ENCODE measurements around the gene ZNF625. TPM values are rescaled to one million over a fixed set of nuclear protein-coding genes. Genes with fewer than 3 reads are reported as not detected.

Gene ZNF625
- total RNA-seq, 1 experiment from 2014 or later = 7.9 TPM

DNA sequence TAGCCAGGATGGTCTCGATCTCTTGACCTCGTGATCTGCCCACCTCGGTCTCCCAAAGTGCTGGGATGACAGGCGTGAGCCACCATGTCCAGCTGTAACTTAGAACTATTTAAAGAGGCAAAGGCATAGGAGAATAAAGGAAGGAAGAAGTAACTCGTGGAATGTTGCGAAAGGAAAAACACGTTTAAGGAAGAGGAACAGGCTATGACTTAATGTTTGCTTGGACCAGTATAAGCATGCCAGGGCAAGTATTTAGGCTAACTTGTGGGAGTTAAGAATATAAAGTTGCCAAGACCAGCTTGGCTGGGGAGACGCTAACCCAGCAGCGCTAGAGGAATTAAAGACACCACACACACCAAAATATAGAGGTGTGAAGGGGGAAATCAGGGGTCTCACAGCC, 58.5 kb downstream of the ZNF625 start:
- H3K36me3 ChIP-seq (ENCODE audit: control insufficient read depth, insufficient read depth, low read length) = no peaks in the 10 kb centered on the region
- H3K27me3 ChIP-seq (ENCODE audit: control insufficient read depth, insufficient read depth, low read length) = no peaks in the 10 kb centered on the region
- in situ Hi-C loops (cut with HindIII; ENCODE audit: low pct_unique_long_range_greater_than_20kb, low sequenced_read_pairs) (no loop called here), intact Hi-C loops (cut with micrococcal nuclease; ENCODE audit: unreplicated experiment) (no loop called here)
- TF ChIP-seq, protein P1, sequence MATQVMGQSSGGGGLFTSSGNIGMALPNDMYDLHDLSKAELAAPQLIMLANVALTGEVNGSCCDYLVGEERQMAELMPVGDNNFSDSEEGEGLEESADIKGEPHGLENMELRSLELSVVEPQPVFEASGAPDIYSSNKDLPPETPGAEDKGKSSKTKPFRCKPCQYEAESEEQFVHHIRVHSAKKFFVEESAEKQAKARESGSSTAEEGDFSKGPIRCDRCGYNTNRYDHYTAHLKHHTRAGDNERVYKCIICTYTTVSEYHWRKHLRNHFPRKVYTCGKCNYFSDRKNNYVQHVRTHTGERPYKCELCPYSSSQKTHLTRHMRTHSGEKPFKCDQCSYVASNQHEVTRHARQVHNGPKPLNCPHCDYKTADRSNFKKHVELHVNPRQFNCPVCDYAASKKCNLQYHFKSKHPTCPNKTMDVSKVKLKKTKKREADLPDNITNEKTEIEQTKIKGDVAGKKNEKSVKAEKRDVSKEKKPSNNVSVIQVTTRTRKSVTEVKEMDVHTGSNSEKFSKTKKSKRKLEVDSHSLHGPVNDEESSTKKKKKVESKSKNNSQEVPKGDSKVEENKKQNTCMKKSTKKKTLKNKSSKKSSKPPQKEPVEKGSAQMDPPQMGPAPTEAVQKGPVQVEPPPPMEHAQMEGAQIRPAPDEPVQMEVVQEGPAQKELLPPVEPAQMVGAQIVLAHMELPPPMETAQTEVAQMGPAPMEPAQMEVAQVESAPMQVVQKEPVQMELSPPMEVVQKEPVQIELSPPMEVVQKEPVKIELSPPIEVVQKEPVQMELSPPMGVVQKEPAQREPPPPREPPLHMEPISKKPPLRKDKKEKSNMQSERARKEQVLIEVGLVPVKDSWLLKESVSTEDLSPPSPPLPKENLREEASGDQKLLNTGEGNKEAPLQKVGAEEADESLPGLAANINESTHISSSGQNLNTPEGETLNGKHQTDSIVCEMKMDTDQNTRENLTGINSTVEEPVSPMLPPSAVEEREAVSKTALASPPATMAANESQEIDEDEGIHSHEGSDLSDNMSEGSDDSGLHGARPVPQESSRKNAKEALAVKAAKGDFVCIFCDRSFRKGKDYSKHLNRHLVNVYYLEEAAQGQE (IDR thresholded peaks at IDR 0.05; ENCODE audit: insufficient read depth in 1 of 2, low read depth in 2 of 2, low read length in 1 of 2) = no peak
- TF ChIP-seq SIN3A (IDR thresholded peaks at IDR 0.05; ENCODE audit: borderline replicate concordance, insufficient read depth, low read depth, low read length) (no peak), TCF7L2 (IDR thresholded peaks at IDR 0.05; ENCODE audit: low read depth, low read length) (no peak), POLR2AphosphoS5 (IDR thresholded peaks at IDR 0.05; ENCODE audit: low read depth, low read length) (no peak)
- TF ChIP-seq, protein P2, sequence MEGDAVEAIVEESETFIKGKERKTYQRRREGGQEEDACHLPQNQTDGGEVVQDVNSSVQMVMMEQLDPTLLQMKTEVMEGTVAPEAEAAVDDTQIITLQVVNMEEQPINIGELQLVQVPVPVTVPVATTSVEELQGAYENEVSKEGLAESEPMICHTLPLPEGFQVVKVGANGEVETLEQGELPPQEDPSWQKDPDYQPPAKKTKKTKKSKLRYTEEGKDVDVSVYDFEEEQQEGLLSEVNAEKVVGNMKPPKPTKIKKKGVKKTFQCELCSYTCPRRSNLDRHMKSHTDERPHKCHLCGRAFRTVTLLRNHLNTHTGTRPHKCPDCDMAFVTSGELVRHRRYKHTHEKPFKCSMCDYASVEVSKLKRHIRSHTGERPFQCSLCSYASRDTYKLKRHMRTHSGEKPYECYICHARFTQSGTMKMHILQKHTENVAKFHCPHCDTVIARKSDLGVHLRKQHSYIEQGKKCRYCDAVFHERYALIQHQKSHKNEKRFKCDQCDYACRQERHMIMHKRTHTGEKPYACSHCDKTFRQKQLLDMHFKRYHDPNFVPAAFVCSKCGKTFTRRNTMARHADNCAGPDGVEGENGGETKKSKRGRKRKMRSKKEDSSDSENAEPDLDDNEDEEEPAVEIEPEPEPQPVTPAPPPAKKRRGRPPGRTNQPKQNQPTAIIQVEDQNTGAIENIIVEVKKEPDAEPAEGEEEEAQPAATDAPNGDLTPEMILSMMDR (IDR thresholded peaks at IDR 0.05) = no peak
- DNase-seq (ENCODE audit: low read depth, low spot score) = no peak
- ChIA-PET POLR2A (no interaction called here), CTCF (no interaction called here)
- no peak overlapping the region for H3K27ac ChIP-seq (ENCODE audit: low read length)
- no TSS peak for BruUV-seq (replicated peaks)
- peaks cover 23% of the 10 kb centered on the region; the same call in 1 of the 2 replicates for H3K9me3 ChIP-seq (ENCODE audit: control insufficient read depth, insufficient read depth, low read depth, low read length)
- ATAC-seq = no peak
- no peak overlapping the region for H3K4me3 ChIP-seq (ENCODE audit: low read depth in 2 of 2, low read length in 2 of 2)
- no peaks in the 10 kb centered on the region for H3K4me1 ChIP-seq (ENCODE audit: control insufficient read depth, insufficient read depth, low read length)

DNA sequence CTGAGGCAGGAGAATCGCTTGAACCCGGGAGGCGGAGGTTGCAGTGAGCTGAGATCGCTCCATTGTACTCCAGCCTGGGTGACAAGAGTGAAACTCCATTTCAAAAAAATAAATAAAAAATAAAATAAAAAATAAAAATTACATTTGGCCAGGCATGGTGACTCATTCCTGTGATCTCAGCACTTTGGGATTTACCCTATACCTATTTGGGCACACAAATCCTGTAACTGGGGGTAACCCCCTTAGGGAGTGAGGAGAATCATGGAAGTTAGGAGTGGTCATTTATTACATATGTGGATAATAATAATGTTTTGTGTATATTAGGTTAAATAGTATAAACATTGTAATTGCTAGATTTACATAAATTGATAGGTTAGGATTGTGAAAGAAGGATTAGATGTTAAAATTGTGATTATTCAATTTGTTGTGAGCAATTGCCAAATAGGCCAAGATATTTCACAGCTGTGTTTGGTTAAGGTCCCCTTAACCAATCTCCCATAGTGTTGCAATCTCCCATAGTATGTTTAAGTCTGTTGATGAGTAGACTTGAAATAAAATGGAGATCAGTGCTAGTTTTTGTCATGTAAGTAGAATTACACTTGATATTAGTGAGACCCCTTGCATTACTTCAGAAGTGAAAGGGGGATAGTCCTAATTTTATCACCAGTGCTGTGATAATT, 61.3 kb downstream of the ZNF625 start:
- no peaks in the 10 kb centered on the region for H3K27me3 ChIP-seq (ENCODE audit: control insufficient read depth, insufficient read depth, low read length)
- no peak overlapping the region for H3K4me3 ChIP-seq (ENCODE audit: low read depth in 2 of 2, low read length in 2 of 2)
- no peaks in the 10 kb centered on the region for H3K36me3 ChIP-seq (ENCODE audit: control insufficient read depth, insufficient read depth, low read length)
- H3K27ac ChIP-seq (ENCODE audit: low read length) = no peak overlapping the region
- DNase-seq (ENCODE audit: low read depth, low spot score) = no peak
- in situ Hi-C loops (cut with HindIII; ENCODE audit: low pct_unique_long_range_greater_than_20kb, low sequenced_read_pairs) (no loop called here), intact Hi-C loops (cut with micrococcal nuclease; ENCODE audit: unreplicated experiment) (no loop called here)
- peaks cover 23% of the 10 kb centered on the region; the same call in 1 of the 2 replicates for H3K9me3 ChIP-seq (ENCODE audit: control insufficient read depth, insufficient read depth, low read depth, low read length)
- no peaks in the 10 kb centered on the region for H3K4me1 ChIP-seq (ENCODE audit: control insufficient read depth, insufficient read depth, low read length)
- no peak for TF ChIP-seq SIN3A (IDR thresholded peaks at IDR 0.05; ENCODE audit: borderline replicate concordance, insufficient read depth, low read depth, low read length)
- TF ChIP-seq POLR2AphosphoS5 (IDR thresholded peaks at IDR 0.05; ENCODE audit: low read depth, low read length) = no peak
- TF ChIP-seq, protein P2 (IDR thresholded peaks at IDR 0.05) = no peak
- TF ChIP-seq, protein P1 (IDR thresholded peaks at IDR 0.05; ENCODE audit: insufficient read depth in 1 of 2, low read depth in 2 of 2, low read length in 1 of 2) = no peak
- no peak for TF ChIP-seq TCF7L2 (IDR thresholded peaks at IDR 0.05; ENCODE audit: low read depth, low read length)
- ChIA-PET CTCF (no interaction called here), POLR2A (no interaction called here)
- ATAC-seq = no peak
- no TSS peak for BruUV-seq (replicated peaks)

All from Panc1 (cell line).